UCSD-AML1 (cell line): ENCODE measurements around the gene ANOS1.
"Not testable (repeated sequence)": the region's sequence is repeated elsewhere in the genome, so short reads cannot be mapped to it uniquely, and the experiment has no call there.

Experiments
- DNase-seq: peaks from one replicate; lab custom pipeline; 2025; ENCODE audit not compliant: unreplicated experiment; lab: John Stamatoyannopoulos, UW

The ANOS1 gene, protein sequence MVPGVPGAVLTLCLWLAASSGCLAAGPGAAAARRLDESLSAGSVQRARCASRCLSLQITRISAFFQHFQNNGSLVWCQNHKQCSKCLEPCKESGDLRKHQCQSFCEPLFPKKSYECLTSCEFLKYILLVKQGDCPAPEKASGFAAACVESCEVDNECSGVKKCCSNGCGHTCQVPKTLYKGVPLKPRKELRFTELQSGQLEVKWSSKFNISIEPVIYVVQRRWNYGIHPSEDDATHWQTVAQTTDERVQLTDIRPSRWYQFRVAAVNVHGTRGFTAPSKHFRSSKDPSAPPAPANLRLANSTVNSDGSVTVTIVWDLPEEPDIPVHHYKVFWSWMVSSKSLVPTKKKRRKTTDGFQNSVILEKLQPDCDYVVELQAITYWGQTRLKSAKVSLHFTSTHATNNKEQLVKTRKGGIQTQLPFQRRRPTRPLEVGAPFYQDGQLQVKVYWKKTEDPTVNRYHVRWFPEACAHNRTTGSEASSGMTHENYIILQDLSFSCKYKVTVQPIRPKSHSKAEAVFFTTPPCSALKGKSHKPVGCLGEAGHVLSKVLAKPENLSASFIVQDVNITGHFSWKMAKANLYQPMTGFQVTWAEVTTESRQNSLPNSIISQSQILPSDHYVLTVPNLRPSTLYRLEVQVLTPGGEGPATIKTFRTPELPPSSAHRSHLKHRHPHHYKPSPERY

DNA sequence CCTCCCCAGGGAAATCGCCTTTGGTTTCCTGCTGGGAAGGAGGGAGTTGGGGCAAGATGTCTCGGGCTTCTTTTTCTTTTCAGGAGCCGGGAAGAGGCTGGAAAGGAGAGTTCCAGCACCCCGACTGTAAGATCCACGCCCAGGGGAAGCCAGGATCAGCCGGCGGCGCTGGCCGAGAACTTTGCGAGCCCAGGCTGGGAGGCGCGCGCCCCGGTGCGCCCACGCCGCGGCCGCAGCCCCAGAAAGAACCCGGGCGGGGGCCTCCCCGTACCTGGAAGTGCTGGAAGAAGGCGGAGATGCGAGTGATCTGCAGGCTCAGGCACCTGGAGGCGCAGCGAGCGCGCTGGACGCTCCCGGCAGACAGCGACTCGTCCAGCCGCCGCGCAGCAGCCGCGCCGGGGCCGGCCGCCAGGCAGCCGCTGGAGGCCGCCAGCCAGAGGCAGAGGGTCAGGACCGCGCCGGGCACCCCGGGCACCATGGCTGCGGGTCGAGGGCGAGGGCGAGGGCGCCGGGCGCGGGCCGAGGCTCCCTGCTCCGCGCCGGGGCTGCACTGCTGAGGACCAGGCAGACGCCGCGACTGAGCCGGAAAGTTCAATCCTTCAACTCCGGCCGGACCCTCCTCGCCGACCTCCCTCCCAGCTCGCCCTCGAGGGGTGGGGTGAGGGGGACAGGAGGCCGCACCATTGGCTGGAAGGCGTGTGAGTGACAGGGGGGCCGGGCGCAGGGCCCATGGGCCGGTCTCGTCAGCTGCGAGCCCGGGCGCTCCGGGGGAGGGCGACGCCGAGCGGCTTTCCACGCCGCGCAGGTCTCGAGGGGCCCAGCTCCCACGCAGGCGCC, at the start of gene ANOS1:
TSS of gene ANOS1 (minus strand) at position 579 of the 837 bp plus-strand sequence. CDS start at position 478, 101 bp downstream.
- no peak for DNase-seq

DNA sequence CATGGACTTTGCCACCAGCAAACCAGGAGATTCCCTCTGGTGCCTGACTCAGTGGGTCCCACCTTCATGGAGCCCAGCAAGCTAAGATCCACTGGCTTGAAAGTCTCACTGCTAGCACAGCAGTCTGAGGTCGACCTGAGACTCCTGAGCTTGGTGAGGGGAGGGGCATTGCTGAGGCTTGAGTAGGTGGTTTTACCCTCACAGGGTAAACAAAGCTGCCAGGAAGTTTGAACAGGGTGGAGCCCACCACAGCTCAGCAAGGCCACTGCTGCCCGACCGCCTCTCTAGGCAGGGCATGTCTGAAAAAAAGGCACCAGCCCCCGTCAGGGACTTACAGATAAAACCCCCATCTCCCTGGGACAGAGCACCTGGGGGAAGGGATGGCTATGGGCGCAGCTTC, 41.2 kb upstream of the ANOS1 start:
- DNase-seq = no peak

DNA sequence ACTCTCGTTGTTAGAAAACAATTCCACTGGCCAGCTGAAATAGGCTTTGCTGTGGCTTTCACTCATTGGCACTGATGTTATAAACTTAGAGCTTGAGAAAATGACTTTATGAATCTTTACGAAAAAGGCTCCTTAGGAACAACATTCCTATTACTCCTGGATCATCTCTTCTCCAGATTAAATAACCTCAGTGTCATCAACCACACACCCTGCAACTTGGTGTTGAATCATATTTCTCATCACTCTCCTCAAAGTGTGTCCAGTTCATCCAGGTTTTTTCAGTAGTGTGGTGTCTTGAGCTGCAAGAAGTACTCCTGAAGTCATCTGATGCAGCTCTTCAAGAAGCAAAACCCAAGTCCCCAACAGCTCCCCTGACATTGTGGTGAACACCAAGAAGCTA, 28.1 kb upstream of the ANOS1 start:
- DNase-seq = no peak

DNA sequence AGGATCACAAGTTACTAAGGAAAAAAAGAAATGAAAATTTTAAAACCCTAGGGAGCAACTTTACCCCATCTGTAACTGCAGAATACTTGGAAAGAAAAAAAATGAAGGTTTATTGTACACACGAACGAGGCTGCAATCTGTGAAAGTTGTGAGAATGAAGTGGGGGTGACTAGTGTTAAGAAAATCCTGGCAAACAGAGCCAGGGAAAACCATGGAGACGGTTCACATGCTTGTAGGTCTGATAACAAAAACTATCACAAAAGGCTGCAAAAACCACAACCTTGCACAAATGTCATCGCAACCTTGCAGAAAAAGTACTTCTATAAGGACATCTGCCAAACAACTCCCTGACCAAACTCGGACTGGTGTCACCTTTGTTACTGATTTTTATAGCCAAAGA, 26.8 kb upstream of the ANOS1 start:
- DNase-seq = not testable (repeated sequence)

DNA sequence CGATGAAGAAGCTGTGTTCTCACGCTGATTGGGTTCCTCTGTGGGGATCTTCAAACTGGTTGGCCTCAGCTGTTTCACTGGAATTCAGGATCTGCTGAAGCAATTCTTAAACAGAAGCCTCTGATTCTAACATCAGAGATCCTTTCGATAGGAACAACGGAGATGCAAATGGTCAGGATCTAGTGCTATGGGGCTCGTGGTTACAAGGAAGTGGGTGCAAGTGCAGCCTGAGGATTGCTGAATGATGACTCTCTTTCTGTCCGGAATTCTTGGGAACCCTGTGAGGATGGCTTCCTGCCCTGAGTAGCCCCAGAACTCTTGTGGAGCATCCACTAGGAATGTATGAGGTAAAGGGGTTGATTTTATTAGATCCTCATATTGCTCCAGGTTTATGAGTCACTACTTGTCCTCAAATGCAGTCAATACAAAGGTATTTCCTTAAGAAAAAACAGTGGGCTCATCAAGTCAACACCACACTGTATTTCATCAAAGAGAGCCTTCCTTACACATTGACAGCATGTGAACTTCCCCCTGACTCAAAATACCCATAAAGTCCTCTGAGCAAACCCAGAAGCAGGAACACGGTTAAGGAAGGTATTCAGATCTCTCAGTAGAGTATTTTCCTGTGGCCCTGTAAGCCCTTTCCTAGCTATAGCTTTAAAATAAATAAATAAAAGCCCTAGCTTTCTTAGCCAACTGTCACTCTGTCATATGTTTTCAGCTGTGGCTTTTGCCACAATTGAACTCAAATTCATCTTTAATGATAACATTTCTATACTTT, 25.9 kb upstream of the ANOS1 start:
- not testable (repeated sequence) for DNase-seq

DNA sequence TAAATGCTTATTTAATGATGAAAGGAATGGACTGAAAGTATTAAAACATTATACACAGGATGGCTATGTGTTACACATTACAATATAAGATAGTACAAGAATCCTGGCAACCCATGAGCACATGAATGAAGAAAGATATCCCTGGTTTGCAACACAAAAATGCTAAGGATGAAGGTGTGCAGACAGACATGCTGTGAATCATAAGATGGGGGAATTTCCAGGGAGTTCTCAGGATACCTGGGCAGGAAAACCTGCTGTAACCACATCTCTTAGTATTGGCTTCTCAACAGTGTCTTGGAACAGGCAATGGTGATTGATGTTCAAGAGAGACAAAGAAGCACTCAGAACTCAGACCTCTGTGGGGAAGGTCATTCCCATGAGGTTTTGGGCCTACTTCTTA, 23.9 kb upstream of the ANOS1 start:
- no peak for DNase-seq

DNA sequence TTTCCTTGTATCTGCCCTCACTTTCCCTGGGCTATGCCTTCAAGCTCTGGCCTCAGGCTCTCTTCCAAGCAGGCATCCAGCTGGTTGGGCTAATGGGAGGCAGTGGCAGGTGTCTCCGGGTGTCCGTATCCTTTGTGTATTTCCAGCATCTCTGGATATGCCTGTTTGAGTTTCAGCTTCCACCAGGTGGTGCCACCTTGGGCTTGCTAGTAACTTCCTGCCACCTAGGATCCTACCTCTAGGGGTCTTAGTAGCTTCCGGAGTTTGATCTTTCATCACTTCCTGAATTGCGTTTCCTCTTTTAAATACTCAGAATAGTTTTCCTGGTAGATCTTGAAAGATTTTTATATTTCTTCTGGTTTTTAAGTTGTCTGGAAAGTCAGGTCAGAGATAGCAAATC, 23.2 kb upstream of the ANOS1 start:
- DNase-seq = no peak

DNA sequence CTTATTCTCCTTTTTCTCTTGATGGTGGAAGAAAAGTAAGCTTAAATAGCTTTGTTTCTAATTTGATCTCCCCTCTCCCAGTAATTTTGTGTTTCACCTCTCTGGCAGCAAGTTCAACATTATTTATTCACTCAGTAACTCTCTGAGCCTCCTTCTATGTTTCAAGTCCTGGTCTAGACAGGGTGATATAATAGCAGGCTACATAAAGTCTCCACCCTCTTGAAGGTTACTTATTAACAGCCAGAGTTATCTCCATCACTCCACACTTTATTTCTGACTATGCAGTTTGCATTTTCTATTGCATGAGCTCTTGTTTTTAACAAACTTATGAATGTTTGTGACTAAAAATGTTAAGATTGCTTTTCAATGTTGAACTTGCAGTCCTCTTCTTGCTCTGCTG, 17.8 kb upstream of the ANOS1 start:
- DNase-seq = no peak

DNA sequence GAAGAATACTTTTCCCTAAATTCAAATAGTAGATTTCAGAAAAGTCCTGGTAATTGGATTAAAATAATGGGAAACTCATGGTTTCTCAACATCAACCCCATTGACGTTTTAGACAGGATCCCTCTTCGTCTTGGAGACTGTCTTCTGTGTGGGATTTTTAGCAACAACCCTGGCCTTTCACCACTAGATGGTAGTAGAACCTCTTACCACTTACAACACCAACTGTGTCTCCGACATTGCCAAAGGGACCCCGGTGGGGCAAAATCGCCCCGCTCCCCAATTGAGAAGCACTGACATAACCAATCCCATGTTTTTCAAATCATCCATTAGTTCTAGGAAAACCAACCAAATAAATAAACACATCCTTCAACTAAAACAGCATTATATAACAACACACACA, 16.9 kb upstream of the ANOS1 start:
- DNase-seq = no peak

DNA sequence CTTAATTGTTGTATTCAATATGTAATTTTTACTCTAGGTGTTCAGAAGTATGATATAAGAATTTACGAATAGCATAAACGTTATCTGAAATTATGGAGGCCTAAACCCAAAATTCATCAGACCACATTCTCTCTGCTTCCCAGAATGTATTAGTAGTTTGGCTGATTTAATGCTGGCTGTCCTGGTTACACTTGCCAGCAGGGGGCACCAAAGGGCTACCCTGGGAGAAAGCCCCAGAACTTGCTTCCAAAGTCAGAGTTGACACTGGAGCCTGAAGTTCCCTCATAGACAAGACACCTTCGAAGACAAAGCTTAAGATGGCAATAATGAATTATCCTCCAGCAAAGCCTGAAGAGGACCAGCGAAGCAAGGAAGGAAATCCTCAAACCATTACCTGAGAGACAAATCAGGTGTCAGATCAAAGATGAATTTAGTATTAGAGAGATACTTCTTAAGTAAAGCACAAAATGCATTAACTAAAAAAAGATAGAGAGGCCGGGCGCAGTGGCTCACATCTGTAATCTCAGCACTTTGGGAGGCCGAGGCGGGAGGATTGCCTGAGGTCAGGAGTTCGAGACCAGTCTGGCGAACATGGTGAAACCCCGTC, 11.3 kb upstream of the ANOS1 start:
- DNase-seq = peak; percentile 54

DNA sequence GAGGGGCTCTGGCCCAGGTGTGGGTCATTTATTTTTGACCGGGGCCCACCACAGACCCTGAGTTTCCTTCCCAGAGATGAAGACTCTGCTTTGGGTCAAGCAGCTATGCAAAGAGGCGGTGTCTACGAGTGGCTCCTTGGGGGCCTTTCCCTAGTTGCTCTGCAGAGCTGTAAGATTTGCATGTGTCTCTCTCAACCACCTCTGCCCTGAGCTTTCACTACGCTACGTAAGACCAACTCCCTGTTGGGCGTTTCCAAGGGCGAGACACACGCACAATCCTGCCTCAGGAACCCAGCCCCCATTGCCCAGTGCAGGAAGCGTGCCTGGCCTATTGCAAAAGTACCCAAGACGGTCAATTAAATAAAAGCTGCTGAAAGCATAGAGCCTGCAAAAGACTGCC, 10.0 kb upstream of the ANOS1 start:
- DNase-seq = no peak

DNA sequence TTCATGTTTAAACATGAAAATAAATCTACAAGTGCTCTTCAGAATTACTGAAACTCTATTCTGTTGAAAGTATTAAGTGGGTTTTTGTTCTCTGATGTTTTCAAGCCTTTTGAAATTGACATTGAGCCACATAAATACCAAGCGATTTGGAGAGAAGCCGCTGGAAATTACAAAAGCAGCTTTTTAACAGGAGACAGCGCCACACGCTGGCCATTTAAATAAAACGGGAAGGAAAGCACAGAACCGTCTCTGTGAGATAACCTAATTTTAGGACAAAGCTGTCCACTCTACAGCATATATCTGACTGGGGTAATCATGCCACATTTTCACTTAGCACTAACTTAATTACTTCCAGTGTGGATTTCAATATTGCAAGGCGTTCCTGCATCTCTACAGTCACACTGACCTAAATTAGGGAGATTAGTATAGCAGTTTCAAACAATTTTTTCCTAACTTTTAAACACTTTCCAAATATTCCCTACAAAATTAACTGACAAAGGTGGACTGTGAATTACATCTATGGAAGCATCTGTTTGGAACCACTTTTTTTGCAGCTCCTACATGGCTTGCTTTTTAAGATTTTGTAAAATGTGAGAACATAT, 6.8 kb upstream of the ANOS1 start:
- DNase-seq = peak; percentile 30

DNA sequence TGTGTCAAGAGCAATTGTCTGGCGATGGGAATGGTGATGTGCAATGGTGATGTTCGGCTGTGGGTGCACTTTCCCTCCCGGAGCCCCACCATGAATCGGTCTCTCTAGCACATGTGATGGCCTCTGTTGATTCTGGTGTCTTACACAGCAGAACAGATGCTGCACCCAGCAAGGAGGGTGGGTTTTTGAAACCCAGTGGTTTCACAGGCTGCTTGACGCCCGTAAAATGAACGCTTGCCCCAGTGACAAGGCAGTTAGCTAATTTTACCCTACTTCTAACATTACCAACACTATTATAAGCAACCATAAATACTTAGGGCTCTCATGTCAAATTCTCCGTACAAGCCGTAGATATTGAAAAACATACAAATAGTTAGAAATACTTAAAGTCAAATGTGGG, 5.9 kb upstream of the ANOS1 start:
- no peak for DNase-seq

DNA sequence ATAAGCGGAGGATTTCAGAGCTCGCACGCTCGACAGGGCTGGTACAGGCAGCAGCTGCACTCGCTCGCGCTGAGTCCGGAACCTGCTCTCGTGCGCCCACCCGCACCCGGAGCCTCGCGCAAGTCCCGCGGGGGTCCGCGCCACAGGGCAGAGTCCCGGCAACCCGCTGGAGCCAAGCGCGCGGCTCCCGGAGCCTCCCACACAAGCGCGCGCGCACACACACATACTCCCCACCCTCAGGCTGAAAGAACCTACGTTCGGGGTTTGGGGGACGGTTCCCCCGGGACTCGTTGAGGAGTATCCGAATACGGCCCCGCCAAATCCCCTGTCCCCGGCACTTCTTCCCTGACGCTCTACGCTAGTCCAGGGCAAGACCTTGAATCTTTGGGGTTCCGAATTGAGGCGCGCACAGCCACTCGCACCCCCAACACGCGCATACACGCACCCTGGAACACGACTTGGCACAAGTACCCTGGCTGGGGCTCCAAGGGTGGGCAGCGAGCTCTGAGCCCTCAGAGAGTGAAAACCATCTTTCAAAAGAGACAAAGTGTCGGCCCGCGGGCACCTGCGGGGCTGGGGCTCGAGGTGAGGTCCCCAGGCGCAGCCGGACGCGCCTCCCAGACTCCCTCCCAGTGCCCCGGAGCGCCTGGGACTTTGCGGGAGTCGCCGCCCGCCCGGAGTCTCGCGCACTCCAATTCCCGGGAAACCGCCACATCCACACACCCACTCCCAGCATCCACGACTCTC, 952 bp downstream of the ANOS1 start:
- DNase-seq = no peak

DNA sequence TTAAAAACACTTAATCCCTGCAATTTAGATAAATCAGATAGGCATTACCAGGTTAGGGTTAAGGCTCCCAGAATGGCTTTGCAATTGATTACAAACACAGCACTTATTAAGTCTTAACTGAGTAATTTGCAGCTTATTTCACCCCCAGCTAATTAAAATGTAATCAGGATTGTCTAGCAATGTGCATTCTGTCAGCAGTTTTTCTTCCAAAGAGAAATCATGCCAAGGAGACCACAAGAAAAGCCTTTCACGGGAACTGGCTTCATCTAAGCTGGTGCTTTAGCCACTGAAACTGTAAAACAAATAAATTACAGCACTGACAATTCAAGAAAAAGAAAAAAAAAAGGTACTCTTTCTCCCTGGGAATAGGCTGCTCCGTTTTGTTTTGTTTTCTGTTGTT, 2.1 kb downstream of the ANOS1 start:
- no peak for DNase-seq

DNA sequence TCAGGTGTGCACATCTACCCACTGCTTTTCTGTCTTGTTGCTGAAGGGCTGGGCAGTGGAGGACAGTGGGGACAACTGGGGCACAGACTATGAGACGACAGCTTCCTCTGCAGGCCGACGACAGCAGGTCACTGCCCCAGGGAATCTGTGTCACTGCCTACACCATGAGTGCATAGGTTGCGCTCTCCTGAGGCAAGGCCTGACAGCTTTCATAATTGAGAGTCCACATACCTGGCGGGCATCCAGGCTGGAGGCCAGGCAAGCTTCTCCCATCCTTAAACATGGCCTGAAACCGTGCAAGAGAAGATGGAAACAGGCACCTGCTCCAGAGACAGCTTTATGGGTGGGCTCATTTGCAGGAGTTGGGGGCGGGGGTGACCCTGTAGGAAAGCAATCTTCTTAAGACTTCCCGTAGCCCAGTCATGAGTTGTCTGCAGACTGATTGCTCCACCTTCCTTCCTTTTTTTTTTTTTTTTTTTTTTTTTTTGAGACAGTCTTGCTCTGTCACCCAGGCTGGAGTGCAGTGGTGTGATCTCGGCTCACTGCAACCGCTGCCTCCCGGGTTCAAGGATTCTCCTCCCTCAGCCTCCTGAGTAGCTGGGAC, 2.9 kb downstream of the ANOS1 start:
- no peak for DNase-seq

DNA sequence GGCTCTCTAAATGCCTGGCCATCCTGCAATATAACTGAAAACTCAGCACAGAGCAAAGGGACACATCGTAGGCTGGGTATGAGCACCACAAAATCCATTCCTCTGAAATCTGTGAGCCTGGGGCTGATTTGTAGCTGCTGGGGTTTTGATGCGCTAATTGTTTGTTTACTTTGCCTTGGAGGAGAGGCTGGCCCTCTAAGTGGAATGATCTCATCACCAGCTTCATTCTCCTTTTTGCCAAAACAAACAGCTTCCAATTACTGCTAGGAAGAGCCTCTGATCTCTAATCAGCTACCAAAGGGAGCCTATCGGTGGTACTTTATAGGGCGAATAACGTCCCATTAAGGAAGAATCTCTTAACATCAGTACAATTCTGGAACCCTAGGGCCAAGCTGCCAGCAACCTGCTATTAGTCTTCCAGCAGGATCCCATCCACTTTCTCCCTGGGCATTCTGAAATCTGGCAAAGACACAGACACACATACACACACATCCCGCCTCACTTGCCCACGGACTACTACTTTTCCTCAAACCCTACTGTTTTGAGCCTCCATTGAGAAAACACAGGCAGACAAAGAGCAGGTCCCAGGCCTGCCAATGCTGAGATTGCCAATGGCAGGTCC, 5.8 kb downstream of the ANOS1 start:
- DNase-seq = no peak

DNA sequence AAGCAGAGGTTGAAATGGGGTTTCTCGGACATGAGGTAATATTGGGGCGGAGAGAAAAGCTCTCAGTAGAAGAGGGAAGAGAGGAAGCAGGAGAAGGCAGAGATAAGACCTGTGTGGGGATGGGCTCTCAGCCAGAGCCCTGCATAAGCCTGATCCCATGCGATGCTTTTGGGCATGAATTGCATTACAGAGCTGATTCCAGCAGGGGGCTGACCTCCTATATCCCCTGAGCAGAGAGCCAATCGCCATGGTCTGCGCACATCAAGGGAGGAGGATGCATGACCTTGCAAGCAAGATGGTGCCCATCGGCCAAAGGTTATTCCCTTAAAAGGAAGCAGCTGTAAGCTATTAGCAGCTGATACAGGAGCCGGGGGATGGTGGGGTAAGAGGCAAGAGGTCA, 7.6 kb downstream of the ANOS1 start:
- DNase-seq = no peak

DNA sequence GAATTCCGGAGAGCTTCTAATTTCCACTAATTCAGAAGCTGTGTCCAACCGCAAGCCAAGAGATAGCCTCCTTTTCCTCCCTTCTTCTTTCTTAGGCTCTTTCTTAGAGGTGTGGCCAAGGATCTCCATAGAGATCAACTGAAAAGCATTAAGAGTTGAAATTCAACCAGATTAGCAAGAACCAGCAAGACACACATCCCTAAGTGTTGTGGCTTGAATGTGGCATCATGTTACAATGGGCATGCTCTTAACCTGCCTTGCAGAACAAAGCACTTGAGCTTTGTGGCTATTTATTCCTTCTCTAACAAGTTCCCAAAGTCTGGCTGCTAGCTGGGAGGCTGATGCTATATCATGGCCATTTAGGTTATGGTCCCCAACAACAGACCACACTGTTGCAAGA, 10.4 kb downstream of the ANOS1 start:
- DNase-seq = no peak
